Measurements from ENCODE around the gene ANO8. TPM values are rescaled to one million over a fixed set of nuclear protein-coding genes. Genes with fewer than 3 reads are reported as not detected.

Gene ANO8
- total and polyA plus RNA-seq, 2 of the 8 experiments (the other 6 are each of a cell fraction or from before 2014, with no cell fraction given) = 9.5 to 20.7 TPM

DNA sequence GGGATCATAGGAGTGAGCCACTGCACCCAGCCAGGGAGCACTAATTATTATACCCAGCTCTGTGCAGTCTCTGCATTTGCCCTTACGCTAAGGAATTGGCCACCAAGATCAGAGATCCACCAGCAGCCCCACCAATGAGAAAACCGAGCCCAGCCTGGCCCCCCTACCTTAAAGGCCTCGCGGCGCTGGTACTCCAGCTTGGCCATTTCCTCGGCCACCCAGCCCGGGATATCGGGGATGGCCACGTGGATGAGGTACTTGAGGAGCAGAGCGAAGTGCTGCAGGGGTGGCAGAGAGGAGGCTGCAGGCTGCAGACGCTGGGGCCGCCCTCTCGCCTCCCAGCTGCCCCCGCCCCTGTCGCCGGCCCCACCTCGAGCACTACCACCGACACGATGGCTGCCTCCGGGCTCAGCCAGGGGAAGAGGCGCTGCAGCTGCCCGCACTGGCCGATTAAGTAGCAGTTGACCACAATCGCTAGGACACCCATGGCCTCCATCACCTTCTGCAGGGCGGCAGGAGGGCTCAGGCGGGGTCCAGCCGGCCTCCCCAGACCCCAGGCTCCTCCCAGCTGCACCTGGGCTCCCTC, 7.5 kb downstream of the ANO8 start (continued):
- no peak for TF ChIP-seq SUZ12 (IDR thresholded peaks at IDR 0.05; ENCODE audit: low read length)
- no peak for TF ChIP-seq CTBP2 (IDR thresholded peaks at IDR 0.05; ENCODE audit: borderline replicate concordance, insufficient read depth, insufficient read length, low read length)
- TF ChIP-seq, protein P1, sequence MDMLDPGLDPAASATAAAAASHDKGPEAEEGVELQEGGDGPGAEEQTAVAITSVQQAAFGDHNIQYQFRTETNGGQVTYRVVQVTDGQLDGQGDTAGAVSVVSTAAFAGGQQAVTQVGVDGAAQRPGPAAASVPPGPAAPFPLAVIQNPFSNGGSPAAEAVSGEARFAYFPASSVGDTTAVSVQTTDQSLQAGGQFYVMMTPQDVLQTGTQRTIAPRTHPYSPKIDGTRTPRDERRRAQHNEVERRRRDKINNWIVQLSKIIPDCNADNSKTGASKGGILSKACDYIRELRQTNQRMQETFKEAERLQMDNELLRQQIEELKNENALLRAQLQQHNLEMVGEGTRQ (IDR thresholded peaks at IDR 0.05; ENCODE audit: low read length) = no peak
- TF ChIP-seq FOSL1 (IDR thresholded peaks at IDR 0.05; ENCODE audit: insufficient read depth, low read depth, low read length) = no peak

Data from H1 (cell line).